Measurements from ENCODE around the gene DNAAF5.

DNA sequence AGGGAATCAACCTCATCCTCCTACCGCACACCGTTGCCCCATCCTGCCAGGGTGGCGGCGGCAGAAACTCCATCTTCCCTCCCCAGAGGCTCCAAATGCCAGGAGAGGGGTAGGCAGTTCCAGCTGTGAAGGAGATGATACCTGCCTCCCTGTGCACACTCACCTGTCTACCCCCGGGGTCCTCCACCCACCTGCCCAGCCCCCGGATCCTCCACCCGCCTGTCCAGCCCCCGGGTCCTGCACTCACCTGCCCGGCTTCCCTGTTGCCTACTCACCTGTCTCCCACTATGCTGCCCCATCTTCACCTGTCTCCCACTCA, 13.4 kb upstream of the DNAAF5 start:
- TF ChIP-seq ZKSCAN8 (CRISPR knock-in tag; IDR thresholded peaks at IDR 0.05) (no peak), CTBP1 (IDR thresholded peaks at IDR 0.05; ENCODE audit: borderline replicate concordance) (no peak), POLR2A (conservative IDR thresholded peaks at IDR 0.05) (no peak), MTA3 (IDR thresholded peaks at IDR 0.05; ENCODE audit: borderline replicate concordance) (no peak)
- TF ChIP-seq, protein P1, sequence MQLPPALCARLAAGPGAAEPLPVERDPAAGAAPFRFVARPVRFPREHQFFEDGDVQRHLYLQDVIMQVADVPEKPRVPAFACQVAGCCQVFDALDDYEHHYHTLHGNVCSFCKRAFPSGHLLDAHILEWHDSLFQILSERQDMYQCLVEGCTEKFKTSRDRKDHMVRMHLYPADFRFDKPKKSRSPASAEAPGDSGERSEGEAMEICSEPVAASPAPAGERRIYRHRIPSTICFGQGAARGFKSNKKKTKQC (CRISPR knock-in tag; IDR thresholded peaks at IDR 0.05): no peak
- TF ChIP-seq, protein P2, sequence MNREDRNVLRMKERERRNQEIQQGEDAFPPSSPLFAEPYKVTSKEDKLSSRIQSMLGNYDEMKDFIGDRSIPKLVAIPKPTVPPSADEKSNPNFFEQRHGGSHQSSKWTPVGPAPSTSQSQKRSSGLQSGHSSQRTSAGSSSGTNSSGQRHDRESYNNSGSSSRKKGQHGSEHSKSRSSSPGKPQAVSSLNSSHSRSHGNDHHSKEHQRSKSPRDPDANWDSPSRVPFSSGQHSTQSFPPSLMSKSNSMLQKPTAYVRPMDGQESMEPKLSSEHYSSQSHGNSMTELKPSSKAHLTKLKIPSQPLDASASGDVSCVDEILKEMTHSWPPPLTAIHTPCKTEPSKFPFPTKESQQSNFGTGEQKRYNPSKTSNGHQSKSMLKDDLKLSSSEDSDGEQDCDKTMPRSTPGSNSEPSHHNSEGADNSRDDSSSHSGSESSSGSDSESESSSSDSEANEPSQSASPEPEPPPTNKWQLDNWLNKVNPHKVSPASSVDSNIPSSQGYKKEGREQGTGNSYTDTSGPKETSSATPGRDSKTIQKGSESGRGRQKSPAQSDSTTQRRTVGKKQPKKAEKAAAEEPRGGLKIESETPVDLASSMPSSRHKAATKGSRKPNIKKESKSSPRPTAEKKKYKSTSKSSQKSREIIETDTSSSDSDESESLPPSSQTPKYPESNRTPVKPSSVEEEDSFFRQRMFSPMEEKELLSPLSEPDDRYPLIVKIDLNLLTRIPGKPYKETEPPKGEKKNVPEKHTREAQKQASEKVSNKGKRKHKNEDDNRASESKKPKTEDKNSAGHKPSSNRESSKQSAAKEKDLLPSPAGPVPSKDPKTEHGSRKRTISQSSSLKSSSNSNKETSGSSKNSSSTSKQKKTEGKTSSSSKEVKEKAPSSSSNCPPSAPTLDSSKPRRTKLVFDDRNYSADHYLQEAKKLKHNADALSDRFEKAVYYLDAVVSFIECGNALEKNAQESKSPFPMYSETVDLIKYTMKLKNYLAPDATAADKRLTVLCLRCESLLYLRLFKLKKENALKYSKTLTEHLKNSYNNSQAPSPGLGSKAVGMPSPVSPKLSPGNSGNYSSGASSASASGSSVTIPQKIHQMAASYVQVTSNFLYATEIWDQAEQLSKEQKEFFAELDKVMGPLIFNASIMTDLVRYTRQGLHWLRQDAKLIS (CRISPR knock-in tag; IDR thresholded peaks at IDR 0.05): no peak
- TF ChIP-seq, protein P3, sequence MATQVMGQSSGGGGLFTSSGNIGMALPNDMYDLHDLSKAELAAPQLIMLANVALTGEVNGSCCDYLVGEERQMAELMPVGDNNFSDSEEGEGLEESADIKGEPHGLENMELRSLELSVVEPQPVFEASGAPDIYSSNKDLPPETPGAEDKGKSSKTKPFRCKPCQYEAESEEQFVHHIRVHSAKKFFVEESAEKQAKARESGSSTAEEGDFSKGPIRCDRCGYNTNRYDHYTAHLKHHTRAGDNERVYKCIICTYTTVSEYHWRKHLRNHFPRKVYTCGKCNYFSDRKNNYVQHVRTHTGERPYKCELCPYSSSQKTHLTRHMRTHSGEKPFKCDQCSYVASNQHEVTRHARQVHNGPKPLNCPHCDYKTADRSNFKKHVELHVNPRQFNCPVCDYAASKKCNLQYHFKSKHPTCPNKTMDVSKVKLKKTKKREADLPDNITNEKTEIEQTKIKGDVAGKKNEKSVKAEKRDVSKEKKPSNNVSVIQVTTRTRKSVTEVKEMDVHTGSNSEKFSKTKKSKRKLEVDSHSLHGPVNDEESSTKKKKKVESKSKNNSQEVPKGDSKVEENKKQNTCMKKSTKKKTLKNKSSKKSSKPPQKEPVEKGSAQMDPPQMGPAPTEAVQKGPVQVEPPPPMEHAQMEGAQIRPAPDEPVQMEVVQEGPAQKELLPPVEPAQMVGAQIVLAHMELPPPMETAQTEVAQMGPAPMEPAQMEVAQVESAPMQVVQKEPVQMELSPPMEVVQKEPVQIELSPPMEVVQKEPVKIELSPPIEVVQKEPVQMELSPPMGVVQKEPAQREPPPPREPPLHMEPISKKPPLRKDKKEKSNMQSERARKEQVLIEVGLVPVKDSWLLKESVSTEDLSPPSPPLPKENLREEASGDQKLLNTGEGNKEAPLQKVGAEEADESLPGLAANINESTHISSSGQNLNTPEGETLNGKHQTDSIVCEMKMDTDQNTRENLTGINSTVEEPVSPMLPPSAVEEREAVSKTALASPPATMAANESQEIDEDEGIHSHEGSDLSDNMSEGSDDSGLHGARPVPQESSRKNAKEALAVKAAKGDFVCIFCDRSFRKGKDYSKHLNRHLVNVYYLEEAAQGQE (IDR thresholded peaks at IDR 0.05; ENCODE audit: borderline replicate concordance): no peak
- TF ChIP-seq, protein P3 (CRISPR knock-in tag; IDR thresholded peaks at IDR 0.05; ENCODE audit: low read depth): no peak
- TF ChIP-seq, protein P4, sequence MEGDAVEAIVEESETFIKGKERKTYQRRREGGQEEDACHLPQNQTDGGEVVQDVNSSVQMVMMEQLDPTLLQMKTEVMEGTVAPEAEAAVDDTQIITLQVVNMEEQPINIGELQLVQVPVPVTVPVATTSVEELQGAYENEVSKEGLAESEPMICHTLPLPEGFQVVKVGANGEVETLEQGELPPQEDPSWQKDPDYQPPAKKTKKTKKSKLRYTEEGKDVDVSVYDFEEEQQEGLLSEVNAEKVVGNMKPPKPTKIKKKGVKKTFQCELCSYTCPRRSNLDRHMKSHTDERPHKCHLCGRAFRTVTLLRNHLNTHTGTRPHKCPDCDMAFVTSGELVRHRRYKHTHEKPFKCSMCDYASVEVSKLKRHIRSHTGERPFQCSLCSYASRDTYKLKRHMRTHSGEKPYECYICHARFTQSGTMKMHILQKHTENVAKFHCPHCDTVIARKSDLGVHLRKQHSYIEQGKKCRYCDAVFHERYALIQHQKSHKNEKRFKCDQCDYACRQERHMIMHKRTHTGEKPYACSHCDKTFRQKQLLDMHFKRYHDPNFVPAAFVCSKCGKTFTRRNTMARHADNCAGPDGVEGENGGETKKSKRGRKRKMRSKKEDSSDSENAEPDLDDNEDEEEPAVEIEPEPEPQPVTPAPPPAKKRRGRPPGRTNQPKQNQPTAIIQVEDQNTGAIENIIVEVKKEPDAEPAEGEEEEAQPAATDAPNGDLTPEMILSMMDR (IDR thresholded peaks at IDR 0.05 in 2 of 3, conservative IDR thresholded peaks at IDR 0.05 in 1 of 3; ENCODE audit: insufficient read depth in 2 of 3, low read depth in 1 of 3, low read length in 3 of 3): no peak
- TF ChIP-seq, protein P5, sequence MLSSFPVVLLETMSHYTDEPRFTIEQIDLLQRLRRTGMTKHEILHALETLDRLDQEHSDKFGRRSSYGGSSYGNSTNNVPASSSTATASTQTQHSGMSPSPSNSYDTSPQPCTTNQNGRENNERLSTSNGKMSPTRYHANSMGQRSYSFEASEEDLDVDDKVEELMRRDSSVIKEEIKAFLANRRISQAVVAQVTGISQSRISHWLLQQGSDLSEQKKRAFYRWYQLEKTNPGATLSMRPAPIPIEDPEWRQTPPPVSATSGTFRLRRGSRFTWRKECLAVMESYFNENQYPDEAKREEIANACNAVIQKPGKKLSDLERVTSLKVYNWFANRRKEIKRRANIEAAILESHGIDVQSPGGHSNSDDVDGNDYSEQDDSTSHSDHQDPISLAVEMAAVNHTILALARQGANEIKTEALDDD (IDR thresholded peaks at IDR 0.05): no peak

Data from K562 (cell line).